ENCODE measurements around the gene LCE3A. TPM values are rescaled to one million over a fixed set of nuclear protein-coding genes. Genes with fewer than 3 reads are reported as not detected.
"Not testable (repeated sequence)": the region's sequence is repeated elsewhere in the genome, so short reads cannot be mapped to it uniquely, and the experiment has no call there.

The LCE3A gene
- not detected for total RNA-seq
- polyA plus RNA-seq (2013, experiment 1 of 2): not detected
- not detected for polyA plus RNA-seq (2013, experiment 2 of 2)
- long read RNA-seq, experiment 1: 0 reads
- long read RNA-seq, experiment 2: 0 reads
- long read RNA-seq, experiment 3: 0 reads
- long read RNA-seq, experiment 4: 0 reads

- Mint-ChIP-seq H3K4me3 (no peak within 1 kb of the TSS), H3K27ac (no peak within 1 kb of the TSS), H3K36me3 (ENCODE audit: low read depth) (no peaks in the 10 kb centered on the region), H3K27me3 (ENCODE audit: insufficient read depth) (no peaks in the 10 kb centered on the region), H3K4me1 (no peaks in the 10 kb centered on the region), H3K9me3 (peaks cover 92% of the 10 kb centered on the region)
- DNase-seq: no peak
- Histone ChIP-seq H3K4me3 (ENCODE audit: low read length) (peak within 1 kb of the TSS; percentile 23), H3K4me1 (ENCODE audit: control insufficient read depth, insufficient read depth, low read length) (no peaks in the 10 kb centered on the region), H3K27me3 (ENCODE audit: control insufficient read depth, insufficient read depth, low read length, poor library complexity, severe bottlenecking) (no peaks in the 10 kb centered on the region), H3K9me3 (ENCODE audit: control insufficient read depth, low read length) (peaks cover 76% of the 10 kb centered on the region), H3K9ac (ENCODE audit: extremely low read depth, low read length, poor library complexity, severe bottlenecking) (no peak within 1 kb of the TSS), H3K27ac (ENCODE audit: low read depth, low read length) (no peak within 1 kb of the TSS), H3K36me3 (ENCODE audit: control insufficient read depth, insufficient read depth, low read length) (no peaks in the 10 kb centered on the region)
- TF ChIP-seq, protein P1, sequence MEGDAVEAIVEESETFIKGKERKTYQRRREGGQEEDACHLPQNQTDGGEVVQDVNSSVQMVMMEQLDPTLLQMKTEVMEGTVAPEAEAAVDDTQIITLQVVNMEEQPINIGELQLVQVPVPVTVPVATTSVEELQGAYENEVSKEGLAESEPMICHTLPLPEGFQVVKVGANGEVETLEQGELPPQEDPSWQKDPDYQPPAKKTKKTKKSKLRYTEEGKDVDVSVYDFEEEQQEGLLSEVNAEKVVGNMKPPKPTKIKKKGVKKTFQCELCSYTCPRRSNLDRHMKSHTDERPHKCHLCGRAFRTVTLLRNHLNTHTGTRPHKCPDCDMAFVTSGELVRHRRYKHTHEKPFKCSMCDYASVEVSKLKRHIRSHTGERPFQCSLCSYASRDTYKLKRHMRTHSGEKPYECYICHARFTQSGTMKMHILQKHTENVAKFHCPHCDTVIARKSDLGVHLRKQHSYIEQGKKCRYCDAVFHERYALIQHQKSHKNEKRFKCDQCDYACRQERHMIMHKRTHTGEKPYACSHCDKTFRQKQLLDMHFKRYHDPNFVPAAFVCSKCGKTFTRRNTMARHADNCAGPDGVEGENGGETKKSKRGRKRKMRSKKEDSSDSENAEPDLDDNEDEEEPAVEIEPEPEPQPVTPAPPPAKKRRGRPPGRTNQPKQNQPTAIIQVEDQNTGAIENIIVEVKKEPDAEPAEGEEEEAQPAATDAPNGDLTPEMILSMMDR (conservative IDR thresholded peaks at IDR 0.05): no peak
- WGBS, 2 experiments (ENCODE audit: insufficient coverage in 1 of 2, insufficient read length in 1 of 2): 64 to 79% methylated on average over 5 to 10 of the region's 10 CpGs
Measured at GRCh38 chr1:152622803-152623202, at the start of gene LCE3A. LCE3A (minus strand) TSS chr1:152623103; CDS start chr1:152623103, 0 bp downstream.

GRCh38 chr1:152667648-152668047, 44.7 kb upstream of the LCE3A start:
- Mint-ChIP-seq H3K9me3 (peaks cover 93% of the 10 kb centered on the region), H3K27me3 (ENCODE audit: insufficient read depth) (no peaks in the 10 kb centered on the region), H3K27ac (no peak overlapping the region), H3K36me3 (ENCODE audit: low read depth) (no peaks in the 10 kb centered on the region), H3K4me3 (no peak overlapping the region), H3K4me1 (no peaks in the 10 kb centered on the region)
- Histone ChIP-seq H3K36me3 (ENCODE audit: control insufficient read depth, insufficient read depth, low read length) (no peaks in the 10 kb centered on the region), H3K9ac (ENCODE audit: extremely low read depth, low read length, poor library complexity, severe bottlenecking) (no peak overlapping the region), H3K27me3 (ENCODE audit: control insufficient read depth, insufficient read depth, low read length, poor library complexity, severe bottlenecking) (no peaks in the 10 kb centered on the region), H3K4me3 (ENCODE audit: low read length) (no peak overlapping the region), H3K9me3 (ENCODE audit: control insufficient read depth, low read length) (peaks cover 82% of the 10 kb centered on the region), H3K4me1 (ENCODE audit: control insufficient read depth, insufficient read depth, low read length) (no peaks in the 10 kb centered on the region), H3K27ac (ENCODE audit: low read depth, low read length) (no peak overlapping the region)
- no peak for DNase-seq
- 88 to 100% methylated on average over 3 to 5 of the region's 5 CpGs for WGBS, 2 experiments (ENCODE audit: insufficient coverage in 1 of 2, insufficient read length in 1 of 2)
- TF ChIP-seq, protein P1 (conservative IDR thresholded peaks at IDR 0.05): no peak

GRCh38 chr1:152666171-152666570, 43.3 kb upstream of the LCE3A start:
- Histone ChIP-seq H3K9me3 (ENCODE audit: control insufficient read depth, low read length) (peaks cover 81% of the 10 kb centered on the region), H3K4me3 (ENCODE audit: low read length) (peak overlapping the region; percentile 10)
- not testable (repeated sequence) for H3K27ac ChIP-seq (ENCODE audit: low read depth, low read length); H3K9ac ChIP-seq (ENCODE audit: extremely low read depth, low read length, poor library complexity, severe bottlenecking); H3K4me1 ChIP-seq (ENCODE audit: control insufficient read depth, insufficient read depth, low read length); H3K27me3 ChIP-seq (ENCODE audit: control insufficient read depth, insufficient read depth, low read length, poor library complexity, severe bottlenecking); DNase-seq; H3K36me3 Mint-ChIP-seq (ENCODE audit: low read depth); H3K27me3 Mint-ChIP-seq (ENCODE audit: insufficient read depth); H3K27ac Mint-ChIP-seq; H3K4me3 Mint-ChIP-seq; H3K4me1 Mint-ChIP-seq; H3K36me3 ChIP-seq (ENCODE audit: control insufficient read depth, insufficient read depth, low read length)
- WGBS, 2 experiments (ENCODE audit: insufficient coverage in 1 of 2, insufficient read length in 1 of 2): 90 to 100% methylated on average over 1 of the region's 1 CpG
- H3K9me3 Mint-ChIP-seq: peaks cover 94% of the 10 kb centered on the region

- no peak within 1 kb of the TSS for H3K4me3 ChIP-seq (ENCODE audit: low read length)
- no peaks in the 10 kb centered on the region for H3K4me1 Mint-ChIP-seq
- H3K4me3 Mint-ChIP-seq: no peak within 1 kb of the TSS
- peaks cover 78% of the 10 kb centered on the region for H3K9me3 ChIP-seq (ENCODE audit: control insufficient read depth, low read length)
- H3K36me3 ChIP-seq (ENCODE audit: control insufficient read depth, insufficient read depth, low read length): no peaks in the 10 kb centered on the region
- no peaks in the 10 kb centered on the region for H3K27me3 Mint-ChIP-seq (ENCODE audit: insufficient read depth)
- peaks cover 93% of the 10 kb centered on the region for H3K9me3 Mint-ChIP-seq
- no peaks in the 10 kb centered on the region for H3K4me1 ChIP-seq (ENCODE audit: control insufficient read depth, insufficient read depth, low read length)
- H3K27ac Mint-ChIP-seq: no peak within 1 kb of the TSS
- no peaks in the 10 kb centered on the region for H3K27me3 ChIP-seq (ENCODE audit: control insufficient read depth, insufficient read depth, low read length, poor library complexity, severe bottlenecking)
- 42 to 57% methylated on average over 3 of the region's 3 CpGs for WGBS, 2 experiments (ENCODE audit: insufficient coverage in 1 of 2, insufficient read length in 1 of 2)
- DNase-seq: no peak
- no peak within 1 kb of the TSS for H3K9ac ChIP-seq (ENCODE audit: extremely low read depth, low read length, poor library complexity, severe bottlenecking)
- no peaks in the 10 kb centered on the region for H3K36me3 Mint-ChIP-seq (ENCODE audit: low read depth)
- TF ChIP-seq, protein P1 (conservative IDR thresholded peaks at IDR 0.05): no peak
- H3K27ac ChIP-seq (ENCODE audit: low read depth, low read length): no peak within 1 kb of the TSS
Measured at GRCh38 chr1:152663098-152663497, 40.2 kb upstream of the LCE3A start, which contains the start of gene LCE2D. LCE2D (plus strand) TSS chr1:152663380; CDS start chr1:152664106, 726 bp downstream.
